GM23248 (cell line): Measurements from ENCODE around the gene LIMK1.

Experiments
- EZH2 ChIP-seq: fragments of 200-600 bp; sonication (generic); IDR thresholded peaks from 2 replicates; pipeline ENCODE4 v1.6.1; 2018; ENCODE audit warnings: antibody characterized with exemption, mild to moderate bottlenecking; ENCODE audit not compliant: insufficient read depth, poor library complexity, severe bottlenecking
- EZH2phosphoT487 ChIP-seq: fragments of 200-600 bp; sonication (generic); IDR thresholded peaks from 2 replicates; pipeline ENCODE4 v1.6.1; 2018; ENCODE audit warnings: antibody characterized with exemption, moderate library complexity, mild to moderate bottlenecking, low read depth; ENCODE audit not compliant: insufficient read depth

- TF ChIP-seq EZH2 (no peak), EZH2phosphoT487 (no peak)
These were observed 43.4 kb upstream of the LIMK1 start for GRCh38 chr7:74040101-74040790.
